ENCODE measurements around the gene NIM1K. TPM values are rescaled to one million over a fixed set of nuclear protein-coding genes. Genes with fewer than 3 reads are reported as not detected.

NIM1K gene
- total RNA-seq, 3 donors from 2014 or later, result 0.29 to 0.48 (median 0.33) TPM

GRCh38 chr5:43150075-43150474 is 42.0 kb upstream of the NIM1K start:
- DNase-seq (ENCODE audit: low spot score in 2 of 2), result no peak
- no peak overlapping the region for H3K27ac ChIP-seq
- H3K4me3 ChIP-seq, result no peak overlapping the region
- no peaks in the 10 kb centered on the region for H3K9me3 ChIP-seq
- no peaks in the 10 kb centered on the region for H3K4me1 ChIP-seq
- H3K36me3 ChIP-seq, result no peaks in the 10 kb centered on the region
- TF ChIP-seq POLR2AphosphoS5 (IDR thresholded peaks at IDR 0.05) (no peak), POLR2A (IDR thresholded peaks at IDR 0.05) (no peak), CTCF (IDR thresholded peaks at IDR 0.05) (no peak)
- intact Hi-C loops (cut with DNase I; ENCODE audit: low total_unique reads), result no loop called here
- no peaks in the 10 kb centered on the region for H3K27me3 ChIP-seq

- Histone ChIP-seq H3K4me3 (no peak overlapping the region), H3K9me3 (no peaks in the 10 kb centered on the region), H3K27me3 (no peaks in the 10 kb centered on the region), H3K4me1 (no peaks in the 10 kb centered on the region), H3K36me3 (no peaks in the 10 kb centered on the region), H3K27ac (no peak overlapping the region)
- no peak for DNase-seq (ENCODE audit: low spot score in 2 of 2)
- TF ChIP-seq POLR2AphosphoS5 (IDR thresholded peaks at IDR 0.05), result no peak
- no peak for TF ChIP-seq CTCF (IDR thresholded peaks at IDR 0.05)
- TF ChIP-seq POLR2A (IDR thresholded peaks at IDR 0.05), result no peak
- intact Hi-C loops (cut with DNase I; ENCODE audit: low total_unique reads), result no loop called here
Measured at GRCh38 chr5:43150748-43151147, 41.3 kb upstream of the NIM1K start.

- intact Hi-C loops (cut with DNase I; ENCODE audit: low total_unique reads), result no loop called here
- no peaks in the 10 kb centered on the region for H3K36me3 ChIP-seq
- no peaks in the 10 kb centered on the region for H3K27me3 ChIP-seq
- H3K4me3 ChIP-seq, result no peak overlapping the region
- no peaks in the 10 kb centered on the region for H3K9me3 ChIP-seq
- H3K27ac ChIP-seq, result no peak overlapping the region
- no peaks in the 10 kb centered on the region for H3K4me1 ChIP-seq
- TF ChIP-seq POLR2A (IDR thresholded peaks at IDR 0.05) (no peak), POLR2AphosphoS5 (IDR thresholded peaks at IDR 0.05) (no peak), CTCF (IDR thresholded peaks at IDR 0.05) (no peak)
- DNase-seq (ENCODE audit: low spot score in 2 of 2), result no peak
Measured at GRCh38 chr5:43152946-43153345, 39.1 kb upstream of the NIM1K start.

- Histone ChIP-seq H3K27me3 (no peaks in the 10 kb centered on the region), H3K27ac (no peak overlapping the region), H3K36me3 (no peaks in the 10 kb centered on the region), H3K9me3 (no peaks in the 10 kb centered on the region), H3K4me1 (no peaks in the 10 kb centered on the region), H3K4me3 (no peak overlapping the region)
- TF ChIP-seq POLR2A (IDR thresholded peaks at IDR 0.05), result no peak
- intact Hi-C loops (cut with DNase I; ENCODE audit: low total_unique reads), result no loop called here
- no peak for DNase-seq (ENCODE audit: low spot score in 2 of 2)
Measured at GRCh38 chr5:43154469-43154868, 37.6 kb upstream of the NIM1K start.

GRCh38 chr5:43155394-43156096 is 36.5 kb upstream of the NIM1K start:
- Histone ChIP-seq H3K4me1 (no peaks in the 10 kb centered on the region), H3K27ac (no peak overlapping the region), H3K4me3 (no peak overlapping the region), H3K27me3 (no peaks in the 10 kb centered on the region), H3K9me3 (no peaks in the 10 kb centered on the region), H3K36me3 (no peaks in the 10 kb centered on the region)
- intact Hi-C loops (cut with DNase I; ENCODE audit: low total_unique reads), result no loop called here
- TF ChIP-seq CTCF (IDR thresholded peaks at IDR 0.05) (no peak), POLR2A (IDR thresholded peaks at IDR 0.05) (no peak), POLR2AphosphoS5 (IDR thresholded peaks at IDR 0.05) (no peak)
- DNase-seq (ENCODE audit: low spot score in 2 of 2), result no peak
